SK-N-SH (cell line): Measurements from ENCODE around the gene LMO7.

ENCODE experiments used
- EZH2phosphoT487 ChIP-seq: fragments of 200-600 bp; sonication (generic); IDR thresholded peaks from 2 replicates; pipeline ENCODE4 v1.6.1; 2017; ENCODE audit warnings: low read depth, mixed run types, mild to moderate bottlenecking, antibody characterized with exemption, moderate library complexity, borderline replicate concordance
- FOXJ3 ChIP-seq: sonication (generic); formaldehyde crosslinking; IDR thresholded peaks from 2 replicates; pipeline ENCODE4 v1.5.1; 2020; ENCODE audit warnings: mild to moderate bottlenecking, missing genetic modification reagents
- FOXM1 ChIP-seq: IDR thresholded peaks from 2 replicates; pipeline ENCODE4 v1.4.0; 2012; ENCODE audit warnings: low read depth, mild to moderate bottlenecking
- NRF1 ChIP-seq: IDR thresholded peaks from 2 replicates; pipeline ENCODE4 v1.6.1; 2012; ENCODE audit warnings: low read depth, mild to moderate bottlenecking, low read length
- POLR2AphosphoS5 ChIP-seq: IDR thresholded peaks from 2 replicates; pipeline ENCODE4 v1.6.1; 2012; ENCODE audit warnings: low read depth, low read length
- RAD21 ChIP-seq: IDR thresholded peaks from 2 replicates; pipeline ENCODE4 v1.6.1; 2012; ENCODE audit warnings: mild to moderate bottlenecking, low read length
- SMC3 ChIP-seq: IDR thresholded peaks from 2 replicates; pipeline ENCODE4 v1.6.1; 2012; ENCODE audit warnings: low read depth, low read length, improper control_type of control experiment
- YY1 ChIP-seq: IDR thresholded peaks from 2 replicates; pipeline ENCODE4 v1.4.0; 2012; ENCODE audit warnings: low read depth, mild to moderate bottlenecking
- TF ChIP-seq, protein P1 (sequence below): fragments of 200-600 bp; sonication (generic); IDR thresholded peaks from 2 replicates; pipeline ENCODE4 v1.6.1; 2017; ENCODE audit warnings: antibody characterized with exemption, mild to moderate bottlenecking, moderate library complexity
- TF ChIP-seq, protein P2 (sequence below): IDR thresholded peaks from 2 replicates; pipeline ENCODE4 v1.6.1; 2012; ENCODE audit warnings: mild to moderate bottlenecking, low read depth, low read length, moderate library complexity
- TF ChIP-seq, protein P3 (sequence below): fragments of 150-350 bp; IDR thresholded peaks from 2 replicates; pipeline ENCODE4 v1.6.1; 2016; ENCODE audit warnings: mild to moderate bottlenecking, low read depth, low read length
- TF ChIP-seq, protein P4 (sequence below): IDR thresholded peaks from 2 replicates; pipeline ENCODE4 v1.4.0; 2012; ENCODE audit warnings: low read depth, borderline replicate concordance
- TF ChIP-seq, protein P5 (sequence below): fragments of 150-350 bp; IDR thresholded peaks from 2 replicates; pipeline ENCODE4 v1.6.1; 2017; ENCODE audit warnings: antibody characterized with exemption, low read length, low read depth, borderline replicate concordance
- TF ChIP-seq, protein P6 (sequence below): IDR thresholded peaks from 2 replicates; pipeline ENCODE4 v1.4.0; 2012; ENCODE audit warnings: low read depth

DNA sequence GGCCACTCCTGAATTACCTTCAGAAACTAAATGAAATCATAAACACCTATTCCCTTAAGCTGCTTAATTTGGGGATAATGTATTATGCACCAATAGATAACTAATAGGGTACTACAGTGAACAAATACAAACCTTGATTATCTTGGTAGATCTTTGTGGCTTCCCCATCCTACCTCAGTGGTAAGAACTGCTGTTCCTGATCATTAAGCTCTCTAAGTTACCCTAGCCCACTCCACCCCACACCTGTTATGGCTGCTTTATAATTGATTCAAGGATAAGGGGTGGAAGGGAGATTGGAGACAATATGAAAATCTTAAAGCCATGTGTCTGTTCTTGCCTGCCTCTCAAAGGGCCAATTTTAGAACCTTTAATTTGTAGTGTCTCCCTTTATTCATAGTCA is 121.2 kb downstream of the LMO7 start:
- TF ChIP-seq, protein P1, sequence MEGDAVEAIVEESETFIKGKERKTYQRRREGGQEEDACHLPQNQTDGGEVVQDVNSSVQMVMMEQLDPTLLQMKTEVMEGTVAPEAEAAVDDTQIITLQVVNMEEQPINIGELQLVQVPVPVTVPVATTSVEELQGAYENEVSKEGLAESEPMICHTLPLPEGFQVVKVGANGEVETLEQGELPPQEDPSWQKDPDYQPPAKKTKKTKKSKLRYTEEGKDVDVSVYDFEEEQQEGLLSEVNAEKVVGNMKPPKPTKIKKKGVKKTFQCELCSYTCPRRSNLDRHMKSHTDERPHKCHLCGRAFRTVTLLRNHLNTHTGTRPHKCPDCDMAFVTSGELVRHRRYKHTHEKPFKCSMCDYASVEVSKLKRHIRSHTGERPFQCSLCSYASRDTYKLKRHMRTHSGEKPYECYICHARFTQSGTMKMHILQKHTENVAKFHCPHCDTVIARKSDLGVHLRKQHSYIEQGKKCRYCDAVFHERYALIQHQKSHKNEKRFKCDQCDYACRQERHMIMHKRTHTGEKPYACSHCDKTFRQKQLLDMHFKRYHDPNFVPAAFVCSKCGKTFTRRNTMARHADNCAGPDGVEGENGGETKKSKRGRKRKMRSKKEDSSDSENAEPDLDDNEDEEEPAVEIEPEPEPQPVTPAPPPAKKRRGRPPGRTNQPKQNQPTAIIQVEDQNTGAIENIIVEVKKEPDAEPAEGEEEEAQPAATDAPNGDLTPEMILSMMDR: no peak
- TF ChIP-seq FOXM1 (no peak), EZH2phosphoT487 (no peak), YY1 (no peak), SMC3 (no peak), POLR2AphosphoS5 (no peak), RAD21 (no peak), NRF1 (no peak), FOXJ3 (CRISPR knock-in tag) (no peak)
- TF ChIP-seq, protein P2, sequence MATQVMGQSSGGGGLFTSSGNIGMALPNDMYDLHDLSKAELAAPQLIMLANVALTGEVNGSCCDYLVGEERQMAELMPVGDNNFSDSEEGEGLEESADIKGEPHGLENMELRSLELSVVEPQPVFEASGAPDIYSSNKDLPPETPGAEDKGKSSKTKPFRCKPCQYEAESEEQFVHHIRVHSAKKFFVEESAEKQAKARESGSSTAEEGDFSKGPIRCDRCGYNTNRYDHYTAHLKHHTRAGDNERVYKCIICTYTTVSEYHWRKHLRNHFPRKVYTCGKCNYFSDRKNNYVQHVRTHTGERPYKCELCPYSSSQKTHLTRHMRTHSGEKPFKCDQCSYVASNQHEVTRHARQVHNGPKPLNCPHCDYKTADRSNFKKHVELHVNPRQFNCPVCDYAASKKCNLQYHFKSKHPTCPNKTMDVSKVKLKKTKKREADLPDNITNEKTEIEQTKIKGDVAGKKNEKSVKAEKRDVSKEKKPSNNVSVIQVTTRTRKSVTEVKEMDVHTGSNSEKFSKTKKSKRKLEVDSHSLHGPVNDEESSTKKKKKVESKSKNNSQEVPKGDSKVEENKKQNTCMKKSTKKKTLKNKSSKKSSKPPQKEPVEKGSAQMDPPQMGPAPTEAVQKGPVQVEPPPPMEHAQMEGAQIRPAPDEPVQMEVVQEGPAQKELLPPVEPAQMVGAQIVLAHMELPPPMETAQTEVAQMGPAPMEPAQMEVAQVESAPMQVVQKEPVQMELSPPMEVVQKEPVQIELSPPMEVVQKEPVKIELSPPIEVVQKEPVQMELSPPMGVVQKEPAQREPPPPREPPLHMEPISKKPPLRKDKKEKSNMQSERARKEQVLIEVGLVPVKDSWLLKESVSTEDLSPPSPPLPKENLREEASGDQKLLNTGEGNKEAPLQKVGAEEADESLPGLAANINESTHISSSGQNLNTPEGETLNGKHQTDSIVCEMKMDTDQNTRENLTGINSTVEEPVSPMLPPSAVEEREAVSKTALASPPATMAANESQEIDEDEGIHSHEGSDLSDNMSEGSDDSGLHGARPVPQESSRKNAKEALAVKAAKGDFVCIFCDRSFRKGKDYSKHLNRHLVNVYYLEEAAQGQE: no peak
- TF ChIP-seq, protein P3, sequence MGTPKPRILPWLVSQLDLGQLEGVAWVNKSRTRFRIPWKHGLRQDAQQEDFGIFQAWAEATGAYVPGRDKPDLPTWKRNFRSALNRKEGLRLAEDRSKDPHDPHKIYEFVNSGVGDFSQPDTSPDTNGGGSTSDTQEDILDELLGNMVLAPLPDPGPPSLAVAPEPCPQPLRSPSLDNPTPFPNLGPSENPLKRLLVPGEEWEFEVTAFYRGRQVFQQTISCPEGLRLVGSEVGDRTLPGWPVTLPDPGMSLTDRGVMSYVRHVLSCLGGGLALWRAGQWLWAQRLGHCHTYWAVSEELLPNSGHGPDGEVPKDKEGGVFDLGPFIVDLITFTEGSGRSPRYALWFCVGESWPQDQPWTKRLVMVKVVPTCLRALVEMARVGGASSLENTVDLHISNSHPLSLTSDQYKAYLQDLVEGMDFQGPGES: no peak
- TF ChIP-seq, protein P4, sequence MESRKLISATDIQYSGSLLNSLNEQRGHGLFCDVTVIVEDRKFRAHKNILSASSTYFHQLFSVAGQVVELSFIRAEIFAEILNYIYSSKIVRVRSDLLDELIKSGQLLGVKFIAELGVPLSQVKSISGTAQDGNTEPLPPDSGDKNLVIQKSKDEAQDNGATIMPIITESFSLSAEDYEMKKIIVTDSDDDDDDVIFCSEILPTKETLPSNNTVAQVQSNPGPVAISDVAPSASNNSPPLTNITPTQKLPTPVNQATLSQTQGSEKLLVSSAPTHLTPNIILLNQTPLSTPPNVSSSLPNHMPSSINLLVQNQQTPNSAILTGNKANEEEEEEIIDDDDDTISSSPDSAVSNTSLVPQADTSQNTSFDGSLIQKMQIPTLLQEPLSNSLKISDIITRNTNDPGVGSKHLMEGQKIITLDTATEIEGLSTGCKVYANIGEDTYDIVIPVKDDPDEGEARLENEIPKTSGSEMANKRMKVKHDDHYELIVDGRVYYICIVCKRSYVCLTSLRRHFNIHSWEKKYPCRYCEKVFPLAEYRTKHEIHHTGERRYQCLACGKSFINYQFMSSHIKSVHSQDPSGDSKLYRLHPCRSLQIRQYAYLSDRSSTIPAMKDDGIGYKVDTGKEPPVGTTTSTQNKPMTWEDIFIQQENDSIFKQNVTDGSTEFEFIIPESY: no peak
- TF ChIP-seq, protein P5, sequence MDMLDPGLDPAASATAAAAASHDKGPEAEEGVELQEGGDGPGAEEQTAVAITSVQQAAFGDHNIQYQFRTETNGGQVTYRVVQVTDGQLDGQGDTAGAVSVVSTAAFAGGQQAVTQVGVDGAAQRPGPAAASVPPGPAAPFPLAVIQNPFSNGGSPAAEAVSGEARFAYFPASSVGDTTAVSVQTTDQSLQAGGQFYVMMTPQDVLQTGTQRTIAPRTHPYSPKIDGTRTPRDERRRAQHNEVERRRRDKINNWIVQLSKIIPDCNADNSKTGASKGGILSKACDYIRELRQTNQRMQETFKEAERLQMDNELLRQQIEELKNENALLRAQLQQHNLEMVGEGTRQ: no peak
- TF ChIP-seq, protein P6, sequence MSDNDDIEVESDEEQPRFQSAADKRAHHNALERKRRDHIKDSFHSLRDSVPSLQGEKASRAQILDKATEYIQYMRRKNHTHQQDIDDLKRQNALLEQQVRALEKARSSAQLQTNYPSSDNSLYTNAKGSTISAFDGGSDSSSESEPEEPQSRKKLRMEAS: no peak
